ENCODE results near the gene NLRP3.
"Not testable (repeated sequence)": the region's sequence is repeated elsewhere in the genome, so short reads cannot be mapped to it uniquely, and the experiment has no call there.

DNA sequence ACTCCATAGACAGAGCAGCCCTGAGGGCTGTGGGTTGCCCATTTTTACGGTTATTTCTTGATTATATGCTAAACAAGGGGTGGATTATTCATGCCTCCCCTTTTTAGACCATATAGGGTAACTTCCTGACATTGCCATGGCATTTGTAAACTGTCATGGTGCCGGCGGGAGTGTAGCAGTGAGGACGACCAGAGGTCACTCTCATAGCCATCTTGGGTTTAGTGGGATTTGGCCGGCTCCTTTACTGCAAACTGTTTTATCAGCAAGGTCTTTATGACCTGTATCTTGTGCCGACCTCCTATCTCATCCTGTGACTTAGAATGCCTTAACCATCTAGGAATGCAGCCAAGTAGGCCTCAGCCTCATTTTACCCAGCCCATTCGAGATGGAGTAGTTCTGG lies 38.3 kb upstream of the NLRP3 start:
- not testable (repeated sequence) for TF ChIP-seq ZBTB33 (IDR thresholded peaks at IDR 0.05; ENCODE audit: borderline replicate concordance, low read depth); YY1 (IDR thresholded peaks at IDR 0.05; ENCODE audit: low read depth); CHD2 (IDR thresholded peaks at IDR 0.05; ENCODE audit: low read length, partially characterized antibody); RCOR1 (IDR thresholded peaks at IDR 0.05; ENCODE audit: low read length); EZH2phosphoT487 (IDR thresholded peaks at IDR 0.05; ENCODE audit: borderline replicate concordance, low read depth); CTCF (IDR thresholded peaks at IDR 0.05); JUND (IDR thresholded peaks at IDR 0.05); MEF2A (IDR thresholded peaks at IDR 0.05; ENCODE audit: borderline replicate concordance, low read depth); REST (IDR thresholded peaks at IDR 0.05; ENCODE audit: low read depth, low read length); RAD21 (IDR thresholded peaks at IDR 0.05; ENCODE audit: low read length); RFX5 (IDR thresholded peaks at IDR 0.05; ENCODE audit: low read length)

Measured in SK-N-SH (cell line).